Common myeloid progenitor, CD34-positive (primary cell): Measurements from ENCODE around the gene AKNA.
A peak's percentile ranks its signal among the peaks of the same experiment; 100 is the strongest.

Experiments
- CTCF ChIA-PET: fragments of 350-600 bp; sonication (Branson Sonifier 250); formaldehyde crosslinking; loops from one replicate; lab custom pipeline; 2021; ENCODE audit warnings: antibody characterized with exemption; lab: Charles Lee
- POLR2A ChIA-PET: fragments of 350-600 bp; sonication (Branson Sonifier 250); formaldehyde crosslinking; loops from one replicate; lab custom pipeline; 2021; ENCODE audit warnings: antibody characterized with exemption; lab: Charles Lee
- DNase-seq, 3 donors: peaks; one replicate each; pipeline versions ENCODE4 v3.0.0 to v3.0.0-alpha.2; 2013
- H3K27ac ChIP-seq, 2 experiments: 1 replicate in 1 of 2; 2 replicates in 1 of 2; pipeline ENCODE4 v1.7.0; 2013; ENCODE audit warnings: inconsistent platforms in 2 of 2, low read length in 2 of 2, mild to moderate bottlenecking in 2 of 2, low read depth in 1 of 2, moderate library complexity in 1 of 2; ENCODE audit not compliant: severe bottlenecking in 2 of 2, insufficient read depth in 1 of 2, poor library complexity in 1 of 2
- H3K27me3 ChIP-seq, 5 experiments: replicated peaks in 2 of 5; 1 replicate in 3 of 5; 2 replicates in 2 of 5; pipeline versions ENCODE4 v1.6.1 to v1.7.0; 2013; ENCODE audit warnings: low read length in 4 of 5, mild to moderate bottlenecking in 2 of 5, moderate library complexity in 2 of 5, inconsistent platforms in 1 of 5; ENCODE audit not compliant: insufficient read depth in 5 of 5, control insufficient read depth in 4 of 5
- H3K36me3 ChIP-seq, 4 experiments: 1 replicate in 2 of 4; 2 replicates in 2 of 4; pipeline versions ENCODE4 v1.6.1 to v1.7.0; 2013; ENCODE audit warnings: low read length in 3 of 4, control low read depth in 1 of 4, mild to moderate bottlenecking in 1 of 4; ENCODE audit not compliant: control insufficient read depth in 4 of 4, insufficient read depth in 4 of 4
- H3K4me1 ChIP-seq, 4 experiments: 1 replicate in 3 of 4; 2 replicates in 1 of 4; pipeline versions ENCODE4 v1.6.1 to v1.7.1; 2013; ENCODE audit warnings: low read length in 3 of 4, mild to moderate bottlenecking in 3 of 4, control low read depth in 1 of 4, inconsistent platforms in 1 of 4, moderate library complexity in 1 of 4; ENCODE audit not compliant: control insufficient read depth in 4 of 4, insufficient read depth in 4 of 4; ENCODE audit errors: control extremely low read depth in 1 of 4
- H3K4me3 ChIP-seq, 7 experiments: 1 replicate in 4 of 7; 2 replicates in 3 of 7; pipeline versions ENCODE4 v1.5.1 to v1.7.0; 2013; ENCODE audit warnings: mild to moderate bottlenecking in 7 of 7, low read length in 6 of 7, moderate library complexity in 6 of 7, inconsistent platforms in 2 of 7, low read depth in 2 of 7, control low read depth in 1 of 7; ENCODE audit not compliant: insufficient read depth in 4 of 7, control insufficient read depth in 1 of 7; ENCODE audit errors: extremely low read depth in 1 of 7
- H3K9me3 ChIP-seq, 5 experiments: 1 replicate in 4 of 5; 2 replicates in 1 of 5; pipeline versions ENCODE4 v1.6.1 to v1.7.1; 2013; ENCODE audit warnings: low read length in 4 of 5, mild to moderate bottlenecking in 2 of 5, inconsistent platforms in 1 of 5, low read depth in 1 of 5, moderate library complexity in 1 of 5; ENCODE audit not compliant: control insufficient read depth in 4 of 5, insufficient read depth in 2 of 5; ENCODE audit errors: control extremely low read depth in 1 of 5
- WGBS: methylation state at CpG from one replicate; pipeline ENCODE4 v1.1.5; 2013; ENCODE audit not compliant: insufficient coverage; 5-methylcytosine and 5-hydroxymethylcytosine counted together

The AKNA gene

DNA sequence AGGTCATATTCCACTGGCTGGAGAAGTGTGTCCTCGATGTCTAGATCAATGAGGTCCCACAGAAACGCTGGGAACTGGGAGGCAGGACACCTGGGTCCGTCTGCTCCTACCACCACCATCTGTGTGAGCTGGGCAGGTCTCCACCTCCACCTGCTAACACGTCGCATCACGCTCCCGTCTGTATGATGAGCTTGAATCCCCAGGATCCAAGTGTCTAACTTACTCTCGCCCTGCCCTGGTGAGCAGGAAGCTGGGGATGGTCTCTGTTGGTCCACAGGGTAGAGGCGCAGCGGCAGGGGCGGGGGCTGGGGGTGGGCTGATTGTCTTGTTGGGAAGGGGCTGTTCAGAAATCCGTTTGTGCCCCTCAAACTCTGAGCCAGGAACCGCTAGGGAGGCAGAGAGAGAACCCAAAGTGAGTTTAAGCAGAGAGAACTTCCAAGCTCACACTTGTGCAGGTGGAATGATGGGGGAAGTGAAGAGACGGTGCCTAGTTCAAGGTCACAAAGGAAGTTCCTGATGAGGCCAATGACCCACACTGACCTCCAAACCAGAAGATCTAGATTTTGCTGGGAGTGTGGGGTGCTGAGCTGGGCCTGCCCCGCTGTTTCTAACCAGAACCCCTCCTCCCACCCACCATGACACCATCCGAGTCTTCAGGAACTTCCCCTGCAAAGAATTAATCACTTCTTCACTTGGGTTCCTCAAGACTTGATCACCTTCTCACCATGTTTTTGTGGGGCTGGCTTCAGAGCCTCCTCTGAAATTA, 37.0 kb downstream of the AKNA start:
- no peak overlapping the region for H3K4me3 ChIP-seq
- 93% methylated on average over 14 of the region's 16 CpGs for WGBS
- no peak for DNase-seq
- H3K4me1 ChIP-seq, result peaks cover 0 to 20% (median 14%) of the 10 kb centered on the region in 4 experiments
- peaks cover 15 to 84% (median 64%) of the 10 kb centered on the region in 4 experiments for H3K36me3 ChIP-seq
- ChIA-PET CTCF (interaction anchor here (1.2 to 1.5 kb wide), 2 partner anchors 10 to 13 kb away, joined by 3 to 4 read pairs; no protein-coding TSS in a partner anchor), POLR2A (no interaction called here)
- no peak overlapping the region for H3K27ac ChIP-seq
- H3K27me3 ChIP-seq, result no peaks in the 10 kb centered on the region
- no peaks in the 10 kb centered on the region for H3K9me3 ChIP-seq

GRCh38 chr9:114349713-114350480, 37.9 kb downstream of the AKNA start:
- CTCF ChIA-PET, result interaction anchor here (1.2 kb wide), 1 partner anchor 14 kb away, joined by 3 read pairs; no protein-coding TSS in a partner anchor
- no peak overlapping the region for H3K4me3 ChIP-seq

DNA sequence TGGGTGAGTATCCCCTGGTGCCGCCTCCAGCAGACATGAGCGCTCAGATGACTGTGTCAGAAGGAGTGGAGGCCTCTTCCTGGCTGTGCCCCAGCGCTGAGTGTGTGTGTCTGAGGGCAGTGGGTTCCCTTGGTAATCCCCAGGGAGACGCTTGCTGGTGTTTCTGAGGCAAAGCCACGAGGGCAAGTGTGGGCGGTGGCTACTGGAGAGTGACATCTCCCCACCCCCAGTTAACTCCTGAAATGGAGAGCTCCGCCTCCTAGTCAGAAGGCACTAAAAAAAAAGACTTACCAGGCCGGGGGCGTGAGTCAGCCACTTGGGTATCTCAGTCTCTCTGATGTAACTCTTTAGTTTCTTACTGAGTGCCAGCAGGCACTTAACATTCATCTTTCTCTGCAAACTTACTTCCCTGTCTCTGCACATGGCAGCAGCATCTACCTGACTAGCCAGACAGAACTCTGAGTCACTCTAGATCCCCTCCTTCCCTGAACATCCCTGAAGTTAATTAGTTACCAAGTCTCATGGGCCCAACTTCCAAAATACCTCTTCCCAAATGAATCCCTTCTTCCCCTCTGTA, 38.8 kb downstream of the AKNA start:
- H3K4me3 ChIP-seq, result no peak overlapping the region
- CTCF ChIA-PET, result interaction anchor here (1.0 to 1.2 kb wide), 2 partner anchors 16 to 57 kb away, joined by 3 read pairs; no protein-coding TSS in a partner anchor
- WGBS, result 42% methylated on average over 9 of the region's 9 CpGs
- peaks cover 0 to 20% (median 14%) of the 10 kb centered on the region in 4 experiments for H3K4me1 ChIP-seq
- peaks cover 17 to 93% (median 71%) of the 10 kb centered on the region in 4 experiments for H3K36me3 ChIP-seq
- no peaks in the 10 kb centered on the region for H3K9me3 ChIP-seq
- POLR2A ChIA-PET, result interaction anchor here (0.8 kb wide), 1 partner anchor 120 kb away, joined by 3 read pairs; no protein-coding TSS in a partner anchor
- peak overlapping the region in 1 of 2 experiments; percentile 27 for H3K27ac ChIP-seq
- no peaks in the 10 kb centered on the region for H3K27me3 ChIP-seq
- peak; percentile 73 to 91 (median 90) for DNase-seq

More at GRCh38 chr9:114349713-114350480, 37.9 kb downstream of the AKNA start:
- peaks cover 0 to 20% (median 14%) of the 10 kb centered on the region in 4 experiments for H3K4me1 ChIP-seq
- no peaks in the 10 kb centered on the region for H3K27me3 ChIP-seq
- H3K36me3 ChIP-seq, result peaks cover 15 to 87% (median 66%) of the 10 kb centered on the region in 4 experiments
- no peak overlapping the region for H3K27ac ChIP-seq
- H3K9me3 ChIP-seq, result no peaks in the 10 kb centered on the region
- 96% methylated on average over 10 of the region's 10 CpGs for WGBS
- POLR2A ChIA-PET, result interaction anchor here (0.8 kb wide), 1 partner anchor 119 kb away, joined by 3 read pairs; no protein-coding TSS in a partner anchor
- DNase-seq, result no peak

DNA sequence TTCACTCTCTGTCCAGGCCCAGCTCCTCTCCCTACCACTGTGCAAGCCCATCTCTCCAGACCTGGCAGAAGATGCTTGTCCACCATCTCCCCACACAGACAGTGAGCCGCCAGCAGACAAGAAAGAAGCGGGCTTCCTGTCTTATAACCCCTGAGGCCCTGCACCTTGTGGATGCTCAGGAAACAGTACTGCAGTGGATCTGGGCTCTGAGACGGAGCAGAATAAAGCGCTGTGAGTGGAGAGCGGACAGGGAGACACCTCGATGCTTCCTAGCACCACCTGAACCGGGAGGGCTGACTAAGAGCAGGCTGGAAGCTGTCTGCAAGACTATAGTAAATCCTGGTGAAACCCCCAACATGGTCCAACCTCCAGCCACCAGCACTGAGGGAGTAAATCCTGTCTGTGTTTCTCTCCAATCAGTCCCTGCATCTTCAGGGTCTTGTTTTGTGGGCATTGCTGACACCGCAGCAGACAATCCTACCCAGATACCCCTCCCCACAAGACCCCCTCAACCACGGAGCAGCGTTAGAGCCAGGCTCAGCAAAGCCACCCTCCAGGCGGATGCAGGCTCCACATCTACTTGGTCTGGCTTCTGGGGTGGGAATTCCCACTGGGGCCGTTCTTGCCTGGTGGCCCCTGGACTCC, 39.4 kb downstream of the AKNA start:
- Histone ChIP-seq H3K4me1 (peaks cover 0 to 20% (median 14%) of the 10 kb centered on the region in 4 experiments), H3K36me3 (peaks cover 21 to 95% (median 75%) of the 10 kb centered on the region in 4 experiments), H3K4me3 (no peak overlapping the region), H3K27ac (peak overlapping the region in 1 of 2 experiments; percentile 27), H3K27me3 (no peaks in the 10 kb centered on the region), H3K9me3 (no peaks in the 10 kb centered on the region)
- no peak for DNase-seq
- 89% methylated on average over 9 of the region's 12 CpGs for WGBS
- POLR2A ChIA-PET, result no interaction called here
- CTCF ChIA-PET, result interaction anchor here (1.0 to 1.5 kb wide), 3 partner anchors 17 to 58 kb away, joined by 3 read pairs; partner anchors contain the start of gene AKNA

DNA sequence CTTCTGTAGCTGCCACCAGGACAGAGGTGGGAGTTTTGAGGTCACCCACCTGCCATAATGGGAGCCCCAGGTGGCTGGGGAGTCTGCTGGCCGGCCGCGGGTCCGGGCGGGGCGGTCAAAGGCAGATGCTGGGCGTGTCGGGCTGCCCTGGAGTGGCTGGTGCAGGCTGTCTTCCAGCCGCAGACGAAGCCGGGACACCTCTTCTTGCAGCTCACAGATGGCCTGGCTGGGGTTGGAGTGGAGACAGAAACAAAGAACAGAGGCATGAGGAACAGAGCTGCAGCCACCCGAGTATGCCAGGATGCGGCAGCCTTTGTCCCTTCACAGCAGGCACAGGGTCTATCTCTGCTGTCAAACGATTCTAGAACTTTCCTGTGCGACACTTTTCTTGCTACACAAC, 40.1 kb downstream of the AKNA start:
- no peak for DNase-seq
- CTCF ChIA-PET, result interaction anchor here (1.2 to 1.5 kb wide), 2 partner anchors 18 to 41 kb away, joined by 3 read pairs; partner anchors contain the start of gene AKNA
- Histone ChIP-seq H3K36me3 (peaks cover 27 to 96% (median 80%) of the 10 kb centered on the region in 4 experiments), H3K27ac (no peak overlapping the region), H3K4me3 (no peak overlapping the region), H3K4me1 (peaks cover 0 to 20% (median 14%) of the 10 kb centered on the region in 4 experiments), H3K9me3 (no peaks in the 10 kb centered on the region), H3K27me3 (no peaks in the 10 kb centered on the region)
- WGBS, result 95% methylated on average over 15 of the region's 15 CpGs
- POLR2A ChIA-PET, result no interaction called here

GRCh38 chr9:114346146-114346545, 41.6 kb downstream of the AKNA start:
- ChIA-PET CTCF (interaction anchor here (0.6 kb wide), 1 partner anchor 775 kb away, joined by 3 read pairs; no protein-coding TSS in a partner anchor), POLR2A (interaction anchor here (0.6 kb wide), 1 partner anchor 887 kb away, joined by 6 read pairs; no protein-coding TSS in a partner anchor)
- Histone ChIP-seq H3K27me3 (no peaks in the 10 kb centered on the region), H3K36me3 (peaks cover 30 to 98% (median 86%) of the 10 kb centered on the region in 4 experiments), H3K4me1 (peaks cover 0 to 20% (median 14%) of the 10 kb centered on the region in 4 experiments), H3K9me3 (no peaks in the 10 kb centered on the region), H3K27ac (no peak overlapping the region), H3K4me3 (no peak overlapping the region)
- 98% methylated on average over 10 of the region's 11 CpGs for WGBS
- DNase-seq, result no peak
